Epithelial cell of proximal tubule (primary cell): Measurements from ENCODE around the gene CUTA. TPM values are rescaled to one million over a fixed set of nuclear protein-coding genes. Genes with fewer than 3 reads are reported as not detected.
"Not testable (repeated sequence)": the region's sequence is repeated elsewhere in the genome, so short reads cannot be mapped to it uniquely, and the experiment has no call there.

Source experiments
- DNase-seq: peaks from one replicate; pipeline ENCODE4 v3.0.0-alpha.2; 2011; ENCODE audit warnings: low read depth
- H3K4me3 ChIP-seq: 2 replicates; pipeline ENCODE4 v1.5.1; 2011; ENCODE audit warnings: low read depth, mild to moderate bottlenecking, low read length
- total RNA-seq: library from RNA; depleted of rRNA; stranded (reverse); fragments of >200 nt; gene quantifications from 2 replicates; pipeline ENCODE4 v1.2.3, GENCODE V29; 2015
- TF ChIP-seq, protein P1 (sequence below): conservative IDR thresholded peaks from 2 replicates; pipeline ENCODE4 v1.5.1; 2012; ENCODE audit warnings: low read depth, mild to moderate bottlenecking, low read length

Gene CUTA
- total RNA-seq, 1 donor from 2014 or later: 273 TPM

DNA sequence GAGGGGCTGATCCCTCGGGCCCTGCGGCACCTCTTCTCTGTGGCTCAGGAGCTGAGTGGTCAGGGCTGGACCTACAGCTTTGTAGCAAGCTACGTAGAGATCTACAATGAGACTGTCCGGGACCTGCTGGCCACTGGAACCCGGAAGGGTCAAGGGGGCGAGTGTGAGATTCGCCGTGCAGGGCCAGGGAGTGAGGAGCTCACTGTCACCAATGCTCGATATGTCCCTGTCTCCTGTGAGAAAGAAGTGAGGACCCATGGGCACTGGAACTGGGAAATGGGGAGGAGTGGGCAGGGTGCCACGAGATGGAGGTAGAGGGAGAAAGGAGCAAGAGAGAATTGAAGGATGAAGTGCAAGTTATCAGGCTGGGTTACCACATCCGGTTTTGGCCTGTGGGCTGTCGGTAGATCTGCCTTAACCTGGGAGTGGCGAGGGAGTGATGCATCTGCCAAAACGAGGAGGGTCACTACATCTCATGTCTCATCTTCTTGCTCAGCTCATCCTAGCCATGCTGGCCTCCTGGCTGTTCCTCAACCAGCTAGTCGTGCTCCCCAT, 12.4 kb downstream of the CUTA start:
- H3K4me3 ChIP-seq: no peak overlapping the region
- TF ChIP-seq, protein P1, sequence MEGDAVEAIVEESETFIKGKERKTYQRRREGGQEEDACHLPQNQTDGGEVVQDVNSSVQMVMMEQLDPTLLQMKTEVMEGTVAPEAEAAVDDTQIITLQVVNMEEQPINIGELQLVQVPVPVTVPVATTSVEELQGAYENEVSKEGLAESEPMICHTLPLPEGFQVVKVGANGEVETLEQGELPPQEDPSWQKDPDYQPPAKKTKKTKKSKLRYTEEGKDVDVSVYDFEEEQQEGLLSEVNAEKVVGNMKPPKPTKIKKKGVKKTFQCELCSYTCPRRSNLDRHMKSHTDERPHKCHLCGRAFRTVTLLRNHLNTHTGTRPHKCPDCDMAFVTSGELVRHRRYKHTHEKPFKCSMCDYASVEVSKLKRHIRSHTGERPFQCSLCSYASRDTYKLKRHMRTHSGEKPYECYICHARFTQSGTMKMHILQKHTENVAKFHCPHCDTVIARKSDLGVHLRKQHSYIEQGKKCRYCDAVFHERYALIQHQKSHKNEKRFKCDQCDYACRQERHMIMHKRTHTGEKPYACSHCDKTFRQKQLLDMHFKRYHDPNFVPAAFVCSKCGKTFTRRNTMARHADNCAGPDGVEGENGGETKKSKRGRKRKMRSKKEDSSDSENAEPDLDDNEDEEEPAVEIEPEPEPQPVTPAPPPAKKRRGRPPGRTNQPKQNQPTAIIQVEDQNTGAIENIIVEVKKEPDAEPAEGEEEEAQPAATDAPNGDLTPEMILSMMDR: no peak
- DNase-seq: no peak

DNA sequence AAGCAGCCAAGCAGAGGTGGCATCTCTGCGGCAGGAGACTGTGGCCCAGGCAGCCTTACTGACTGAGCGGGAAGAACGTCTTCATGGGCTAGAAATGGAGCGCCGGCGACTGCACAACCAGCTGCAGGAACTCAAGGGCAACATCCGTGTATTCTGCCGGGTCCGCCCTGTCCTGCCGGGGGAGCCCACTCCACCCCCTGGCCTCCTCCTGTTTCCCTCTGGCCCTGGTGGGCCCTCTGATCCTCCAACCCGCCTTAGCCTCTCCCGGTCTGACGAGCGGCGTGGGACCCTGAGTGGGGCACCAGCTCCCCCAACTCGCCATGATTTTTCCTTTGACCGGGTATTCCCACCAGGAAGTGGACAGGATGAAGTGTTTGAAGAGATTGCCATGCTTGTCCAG, 13.0 kb downstream of the CUTA start:
- TF ChIP-seq, protein P1: no peak
- no peak for DNase-seq

DNA sequence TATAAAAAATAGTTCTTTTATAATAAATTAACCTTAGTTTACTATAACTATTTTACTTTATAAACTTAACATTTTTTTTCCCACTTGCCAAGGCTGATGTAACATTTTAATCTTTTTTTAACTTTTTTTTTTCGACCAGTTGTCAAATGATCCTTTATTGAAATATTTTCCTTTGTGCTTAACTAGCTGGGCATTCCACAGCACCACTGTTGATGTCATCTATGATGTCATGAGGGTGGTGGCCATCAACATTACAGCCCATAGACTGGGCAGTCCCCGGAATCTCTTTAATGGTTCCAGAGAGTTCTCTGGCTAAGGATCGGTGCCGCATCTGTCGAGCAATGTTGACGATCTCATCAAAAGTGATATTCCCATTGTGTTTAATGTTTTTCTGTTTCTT, 18.0 kb downstream of the CUTA start:
- not testable (repeated sequence) for H3K4me3 ChIP-seq, DNase-seq

More for the DNA sequence above, 13.0 kb downstream of the CUTA start:
- H3K4me3 ChIP-seq: no peak overlapping the region

DNA sequence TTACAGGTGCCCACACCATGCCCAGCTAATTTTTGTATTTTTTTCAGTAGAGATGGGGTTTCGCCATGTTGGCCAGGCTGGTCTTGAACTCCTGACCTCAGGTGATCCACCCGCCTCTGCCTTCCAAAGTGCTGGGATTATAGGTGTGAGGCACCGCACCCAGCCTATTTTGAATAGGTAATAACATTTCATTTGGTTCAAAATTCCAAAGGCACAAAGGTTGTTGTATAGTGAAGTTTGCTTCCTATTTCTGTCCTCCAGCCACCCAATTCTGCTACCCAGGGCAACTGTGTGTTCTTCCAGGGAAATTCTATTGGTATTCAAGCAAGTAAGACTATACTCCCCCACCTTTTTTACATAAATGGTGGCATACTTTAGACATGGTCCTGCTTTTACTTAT, 19.3 kb downstream of the CUTA start:
- DNase-seq, H3K4me3 ChIP-seq: not testable (repeated sequence)

DNA sequence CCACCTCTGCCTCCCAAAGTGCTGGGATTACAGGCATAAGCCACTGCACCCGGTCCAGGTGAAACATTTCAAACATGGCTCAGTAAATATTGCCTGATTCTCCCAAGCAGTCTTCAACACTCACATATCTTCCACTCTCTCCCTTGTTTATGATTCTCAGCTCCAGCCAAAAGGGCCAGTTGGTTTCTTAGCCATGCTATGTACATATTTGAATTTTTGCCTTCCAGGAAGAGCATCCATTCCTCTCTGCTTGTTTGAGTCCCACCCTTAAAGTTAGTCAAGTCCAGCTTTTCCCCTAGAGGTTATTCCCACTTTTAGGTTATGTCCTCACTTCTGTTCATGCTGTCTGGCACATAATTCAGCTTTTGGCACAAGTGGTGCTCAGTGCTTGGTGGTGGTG, 20.4 kb downstream of the CUTA start:
- H3K4me3 ChIP-seq: no peak overlapping the region
- DNase-seq: no peak
- TF ChIP-seq, protein P1: no peak

DNA sequence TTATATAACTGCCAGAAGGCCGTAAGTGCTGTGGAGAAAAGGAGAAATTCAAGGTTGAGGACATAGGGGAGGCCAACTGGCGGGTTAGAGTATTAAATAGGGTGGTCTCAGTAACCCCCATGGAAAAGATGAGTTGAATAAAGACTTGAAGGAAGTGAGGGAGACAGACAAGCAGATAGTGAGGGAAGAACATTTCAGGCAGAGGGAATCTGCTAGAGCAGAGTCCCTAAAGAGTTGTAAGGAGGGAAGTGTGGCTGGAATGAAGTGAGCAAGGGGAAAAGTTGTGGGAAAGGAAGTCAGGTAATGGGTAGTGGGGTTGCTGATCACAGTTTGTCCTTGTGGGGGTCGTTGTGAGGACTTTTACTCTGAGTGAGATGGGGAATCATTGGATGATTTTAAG, 24.9 kb downstream of the CUTA start:
- H3K4me3 ChIP-seq: peak overlapping the region; percentile 91
- TF ChIP-seq, protein P1: no peak
- DNase-seq: no peak

DNA sequence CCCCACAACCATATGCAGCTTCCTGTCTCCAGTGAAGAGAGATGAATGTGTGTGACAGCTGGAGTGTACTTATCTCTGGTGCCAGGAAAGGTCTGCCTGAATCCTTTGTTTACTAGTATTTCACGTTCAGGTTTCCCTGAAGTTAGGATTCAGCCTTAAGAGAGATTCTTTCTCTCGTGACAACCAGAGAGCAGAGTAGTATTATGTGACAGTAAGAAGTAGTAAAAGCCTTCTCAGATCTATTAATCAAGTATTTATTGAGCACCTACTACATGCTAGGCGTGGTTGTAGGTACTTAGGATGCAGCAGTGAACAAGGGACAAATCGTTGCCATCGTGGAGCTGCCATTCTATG, 25.3 kb downstream of the CUTA start:
- peak overlapping the region; percentile 91 for H3K4me3 ChIP-seq
- TF ChIP-seq, protein P1: no peak
- no peak for DNase-seq

DNA sequence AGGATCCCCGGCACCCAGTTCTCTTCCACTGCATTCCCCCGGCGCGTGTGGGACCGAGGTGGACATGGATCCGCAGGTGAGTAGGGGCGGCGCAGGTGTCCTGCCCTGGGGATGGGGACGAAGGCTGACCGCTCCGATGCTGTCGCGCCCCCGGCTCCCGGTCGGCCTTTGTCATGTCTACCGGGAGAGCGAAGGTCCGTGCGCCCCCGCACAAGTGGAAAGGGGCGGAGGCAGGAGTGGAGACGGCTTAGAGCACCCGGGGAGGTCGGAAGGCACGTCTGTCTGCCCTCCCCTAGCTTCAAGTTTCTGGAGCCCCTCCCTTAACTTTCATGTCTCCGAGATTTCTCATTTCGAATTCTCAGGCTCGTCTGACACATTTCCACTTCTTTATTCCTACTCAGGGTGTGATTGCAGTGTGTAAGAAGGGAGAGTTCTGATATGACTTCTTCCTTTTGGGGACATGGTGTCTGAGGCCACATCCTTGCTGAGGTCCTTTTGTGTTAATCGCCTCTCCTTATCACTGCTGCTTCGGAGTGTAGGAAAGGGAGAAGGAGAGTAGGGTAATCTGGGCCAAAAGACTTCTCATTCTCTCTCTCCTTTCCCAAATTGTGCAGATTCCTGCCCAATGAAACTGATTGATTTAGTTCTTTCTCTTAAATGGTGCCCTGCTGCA, 25.8 kb downstream of the CUTA start:
- DNase-seq: no peak
- TF ChIP-seq, protein P1: no peak
- peak overlapping the region; percentile 91 for H3K4me3 ChIP-seq
